Endothelial cell of umbilical vein (primary cell): ENCODE measurements around the gene TP53BP1. TPM values are rescaled to one million over a fixed set of nuclear protein-coding genes. Genes with fewer than 3 reads are reported as not detected.

Experiments
- BruUV-seq: library from RNA; stranded (reverse); fragments of 400-500 nt; replicated peaks from 2 replicates; lab custom pipeline; 2021; lab: Mats Ljungman, UMichigan
- CTCF ChIA-PET: fragments of 300-600, 350-600 bp; sonication (Branson Sonifier 250); formaldehyde crosslinking; loops from one replicate; lab custom pipeline; 2021; ENCODE audit warnings: antibody characterized with exemption, inconsistent platforms; lab: Charles Lee
- POLR2A ChIA-PET: fragments of 300-600, 350-600 bp; sonication (Branson Sonifier 250); formaldehyde crosslinking; loops from one replicate; lab custom pipeline; 2021; ENCODE audit warnings: antibody characterized with exemption, inconsistent platforms; lab: Charles Lee
- DNase-seq: peaks from one replicate; pipeline ENCODE4 v3.0.0-alpha.2; 2011; ENCODE audit warnings: low read depth, low spot score
- FAIRE-seq: peaks from 2 replicates; lab custom pipeline; 2011; peaks lifted over from hg19 to GRCh38; lab: Jason Lieb, UNC
- H2AFZ ChIP-seq: 2 replicates; pipeline ENCODE4 v1.6.0; 2012; ENCODE audit warnings: low read depth, low read length, control low read depth, inconsistent platforms
- H3K27ac ChIP-seq: 2 replicates; pipeline ENCODE4 v1.5.1; 2011; ENCODE audit warnings: low read depth, mild to moderate bottlenecking, control low read depth, low read length, moderate library complexity; ENCODE audit not compliant: insufficient read depth
- H3K27me3 ChIP-seq, 2 experiments: 2 replicates each; pipeline versions ENCODE4 v1.6.0 to v1.6.1; 2011; ENCODE audit warnings: low read length in 2 of 2, mixed read lengths in 1 of 2; ENCODE audit not compliant: control insufficient read depth in 2 of 2, insufficient read depth in 2 of 2
- H3K36me3 ChIP-seq, 2 experiments: 2 replicates in 1 of 2; 3 replicates in 1 of 2; pipeline ENCODE4 v1.5.1; 2011; ENCODE audit warnings: low read length in 2 of 2, mild to moderate bottlenecking in 1 of 2, moderate library complexity in 1 of 2; ENCODE audit not compliant: control insufficient read depth in 2 of 2, insufficient read depth in 2 of 2; ENCODE audit errors: extremely low read depth in 1 of 2
- H3K4me1 ChIP-seq: 3 replicates; pipeline ENCODE4 v1.5.1; 2011; ENCODE audit warnings: mild to moderate bottlenecking, low read length; ENCODE audit not compliant: control insufficient read depth, insufficient read depth; ENCODE audit errors: extremely low read depth
- H3K4me2 ChIP-seq: 2 replicates; pipeline ENCODE4 v1.6.1; 2011; ENCODE audit warnings: low read length, control low read depth, mixed read lengths; ENCODE audit not compliant: insufficient read depth
- H3K4me3 ChIP-seq, 3 experiments: fragments of 200-600 bp in 1 of 3; sonication (generic), shearing (Covaris generic) in 1 of 3; replicated peaks in 1 of 3; 2 replicates each; pipeline ENCODE4 v1.5.1; 2011 to 2016; ENCODE audit warnings: control low read depth in 3 of 3, low read length in 3 of 3, mild to moderate bottlenecking in 2 of 3, inconsistent platforms in 1 of 3, low read depth in 1 of 3, moderate library complexity in 1 of 3; ENCODE audit not compliant: insufficient read depth in 1 of 3
- H3K79me2 ChIP-seq: 2 replicates; pipeline ENCODE4 v1.6.0; 2012; ENCODE audit warnings: low read length, inconsistent platforms; ENCODE audit not compliant: control insufficient read depth, insufficient read depth
- H3K9ac ChIP-seq: replicated peaks from 2 replicates; pipeline ENCODE3; 2011; ENCODE audit warnings: low read length, control low read depth; ENCODE audit not compliant: insufficient read depth; ENCODE audit errors: extremely low read depth
- H3K9me1 ChIP-seq: replicated peaks from 3 replicates; pipeline ENCODE4 v1.6.0; 2011; ENCODE audit warnings: mild to moderate bottlenecking, low read length; ENCODE audit not compliant: control insufficient read depth, insufficient read depth; ENCODE audit errors: extremely low read depth
- H3K9me3 ChIP-seq: replicated peaks from 2 replicates; pipeline ENCODE4 v1.5.1; 2012; ENCODE audit warnings: low read length, inconsistent platforms; ENCODE audit not compliant: control insufficient read depth, insufficient read depth
- H4K20me1 ChIP-seq: replicated peaks from 2 replicates; pipeline ENCODE3; 2011; ENCODE audit warnings: mild to moderate bottlenecking, low read length; ENCODE audit not compliant: control insufficient read depth, insufficient read depth; ENCODE audit errors: extremely low read depth
- EZH2 ChIP-seq: IDR thresholded peaks from 2 replicates; pipeline ENCODE4 v1.6.1; 2012; ENCODE audit warnings: borderline replicate concordance, low read depth, mild to moderate bottlenecking, moderate library complexity, low read length, inconsistent platforms; ENCODE audit not compliant: severe bottlenecking
- FOS ChIP-seq: IDR thresholded peaks from 2 replicates; pipeline ENCODE4 v1.6.1; 2011; ENCODE audit warnings: mild to moderate bottlenecking, low read length, moderate library complexity, borderline replicate concordance; ENCODE audit not compliant: insufficient read depth
- GATA2 ChIP-seq: IDR thresholded peaks from 2 replicates; pipeline ENCODE4 v1.7.0; 2011; ENCODE audit warnings: low read depth, mild to moderate bottlenecking, moderate library complexity, mixed read lengths, low read length; ENCODE audit not compliant: insufficient read length, insufficient read depth
- JUN ChIP-seq: IDR thresholded peaks from 2 replicates; pipeline ENCODE4 v1.6.1; 2011; ENCODE audit warnings: borderline replicate concordance, low read depth; ENCODE audit not compliant: insufficient read length, insufficient read depth
- MYC ChIP-seq: IDR thresholded peaks from one replicate; pipeline ENCODE4 v1.6.1; 2011; ENCODE audit warnings: mild to moderate bottlenecking, low read depth, low read length
- POLR2A ChIP-seq: IDR thresholded peaks from 2 replicates; pipeline ENCODE4 v1.6.1; 2012; ENCODE audit warnings: low read depth, mild to moderate bottlenecking, control low read depth, low read length
- POLR2AphosphoS5 ChIP-seq: IDR thresholded peaks from 2 replicates; pipeline ENCODE4 v1.6.1; 2012; ENCODE audit warnings: low read depth, mild to moderate bottlenecking, control low read depth, low read length, moderate library complexity; ENCODE audit not compliant: insufficient read depth
- dilution Hi-C: fragments of 300-500 bp; cut with MboI; formaldehyde crosslinking; loops from one replicate; pipeline ENCODE4 v1.15.0; 2019; ENCODE audit warnings: low sequenced_read_pairs; ENCODE audit not compliant: extremely low pct_ligation_motif_present
- intact Hi-C: fragments of 100-400 bp; cut with micrococcal nuclease; formaldehyde crosslinking; loops from one replicate; pipeline ENCODE4 v1.10.0; 2022
- polyA plus RNA-seq, 4 experiments: library from polyadenylated mRNA; depleted of rRNA in 3 of 4; stranded (reverse) in 3 of 4; unstranded in 1 of 4; fragments of >200 nt; gene quantifications; 2 replicates each; pipeline versions ENCODE4 v1.2.1 to v1.2.3, GENCODE V29; 2011 to 2012; ENCODE audit warnings: missing spikeins in 1 of 4
- total RNA-seq: library from RNA; stranded (reverse); gene quantifications from 2 replicates; pipeline ENCODE4 v1.2.3, GENCODE V29; 2021
- TF ChIP-seq, protein P1 (sequence below), 2 donors: IDR thresholded peaks; 1 replicate in 1 of 2; 2 replicates in 1 of 2; pipeline ENCODE4 v1.5.1; 2011; ENCODE audit warnings: low read length in 2 of 2, mild to moderate bottlenecking in 2 of 2, moderate library complexity in 2 of 2, control low read depth in 1 of 2, inconsistent platforms in 1 of 2, low read depth in 1 of 2; ENCODE audit not compliant: insufficient read depth in 1 of 2; ENCODE audit errors: extremely low read depth in 1 of 2
- TF ChIP-seq, protein P2 (sequence below): IDR thresholded peaks from 2 replicates; pipeline ENCODE4 v1.6.1; 2011; ENCODE audit not compliant: insufficient read depth, insufficient read length

TP53BP1 gene
- total and polyA plus RNA-seq, 2 donors (not counting 3 experiments of a cell fraction or from before 2014, with no cell fraction given): 28.1 to 59.5 TPM

DNA sequence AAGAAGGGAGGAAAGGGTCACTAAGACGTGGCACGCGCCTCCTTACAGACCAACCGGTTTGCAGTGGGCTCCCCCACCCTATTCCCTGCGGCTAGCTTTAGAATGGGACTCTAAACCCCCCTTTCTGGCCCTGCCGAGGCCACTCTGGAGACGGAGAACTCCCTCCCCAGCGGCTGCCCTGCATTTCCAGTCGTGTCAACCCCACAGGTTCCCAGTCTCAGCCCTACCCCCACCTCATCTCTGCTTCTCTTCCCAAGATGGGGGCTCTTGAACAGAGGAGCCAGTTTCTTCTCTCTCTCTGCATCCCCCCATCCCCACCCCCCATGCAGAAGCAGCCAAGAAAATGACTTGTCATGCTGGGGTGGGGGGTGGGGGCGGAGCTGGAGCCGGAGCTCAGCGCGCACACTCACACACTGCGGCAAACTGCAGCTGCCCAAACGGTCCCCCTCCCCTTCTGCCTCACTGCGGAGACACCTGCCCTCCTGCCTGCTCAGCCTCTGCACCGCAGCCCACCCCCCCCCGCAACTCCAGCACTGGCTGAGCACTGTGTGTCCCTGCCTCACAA is 25.3 kb upstream of the TP53BP1 start:
- BruUV-seq: no TSS peak
- H3K27ac ChIP-seq: no peak overlapping the region
- H3K36me3 ChIP-seq: no peaks in the 10 kb centered on the region
- no peak overlapping the region for H3K9ac ChIP-seq
- H3K4me1 ChIP-seq: peaks cover 19% of the 10 kb centered on the region
- H3K9me3 ChIP-seq: no peaks in the 10 kb centered on the region
- DNase-seq (peak; percentile 42), FAIRE-seq (peak; percentile 64)
- intact Hi-C loops (loop anchor here (10.0 kb wide), 1 partner anchor 227 kb away; the partner anchor contains the start of gene PDIA3), dilution Hi-C loops (no loop called here)
- peak overlapping the region; percentile 72 for H3K4me2 ChIP-seq
- POLR2A ChIA-PET: no interaction called here
- peak overlapping the region; percentile 18 to 32 (median 24) for H3K4me3 ChIP-seq
- H3K27me3 ChIP-seq: peaks cover 0 to 6% of the 10 kb centered on the region in 2 experiments
- CTCF ChIA-PET: interaction anchor here (1.0 to 1.6 kb wide), 3 partner anchors 9 to 78 kb away, joined by 3 to 5 read pairs (median 3); no protein-coding TSS in a partner anchor
- H3K9me1 ChIP-seq: no peaks in the 10 kb centered on the region
- H3K79me2 ChIP-seq: no peaks in the 10 kb centered on the region
- peak overlapping the region; percentile 92 for H2AFZ ChIP-seq
- TF ChIP-seq, protein P1, sequence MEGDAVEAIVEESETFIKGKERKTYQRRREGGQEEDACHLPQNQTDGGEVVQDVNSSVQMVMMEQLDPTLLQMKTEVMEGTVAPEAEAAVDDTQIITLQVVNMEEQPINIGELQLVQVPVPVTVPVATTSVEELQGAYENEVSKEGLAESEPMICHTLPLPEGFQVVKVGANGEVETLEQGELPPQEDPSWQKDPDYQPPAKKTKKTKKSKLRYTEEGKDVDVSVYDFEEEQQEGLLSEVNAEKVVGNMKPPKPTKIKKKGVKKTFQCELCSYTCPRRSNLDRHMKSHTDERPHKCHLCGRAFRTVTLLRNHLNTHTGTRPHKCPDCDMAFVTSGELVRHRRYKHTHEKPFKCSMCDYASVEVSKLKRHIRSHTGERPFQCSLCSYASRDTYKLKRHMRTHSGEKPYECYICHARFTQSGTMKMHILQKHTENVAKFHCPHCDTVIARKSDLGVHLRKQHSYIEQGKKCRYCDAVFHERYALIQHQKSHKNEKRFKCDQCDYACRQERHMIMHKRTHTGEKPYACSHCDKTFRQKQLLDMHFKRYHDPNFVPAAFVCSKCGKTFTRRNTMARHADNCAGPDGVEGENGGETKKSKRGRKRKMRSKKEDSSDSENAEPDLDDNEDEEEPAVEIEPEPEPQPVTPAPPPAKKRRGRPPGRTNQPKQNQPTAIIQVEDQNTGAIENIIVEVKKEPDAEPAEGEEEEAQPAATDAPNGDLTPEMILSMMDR (IDR thresholded peaks at IDR 0.05; ENCODE audit: extremely low read depth in 1 of 2, insufficient read depth in 1 of 2, low read depth in 1 of 2, low read length in 2 of 2): no peak
- no peak for TF ChIP-seq POLR2AphosphoS5
- no peak for TF ChIP-seq POLR2A
- no peak for TF ChIP-seq JUN
- TF ChIP-seq GATA2: no peak
- TF ChIP-seq FOS: no peak
- no peak for TF ChIP-seq EZH2
- TF ChIP-seq, protein P2, sequence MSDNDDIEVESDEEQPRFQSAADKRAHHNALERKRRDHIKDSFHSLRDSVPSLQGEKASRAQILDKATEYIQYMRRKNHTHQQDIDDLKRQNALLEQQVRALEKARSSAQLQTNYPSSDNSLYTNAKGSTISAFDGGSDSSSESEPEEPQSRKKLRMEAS: no peak
- TF ChIP-seq MYC: no peak
- no peaks in the 10 kb centered on the region for H4K20me1 ChIP-seq
